CD8-positive, alpha-beta memory T cell (primary cell): ENCODE data around the gene CROT. TPM values are rescaled to one million over a fixed set of nuclear protein-coding genes. Genes with fewer than 3 reads are reported as not detected.

Experiments used
- CTCF ChIA-PET: fragments of 350-600 bp; sonication (Branson Sonifier 250); formaldehyde crosslinking; loops from one replicate; lab custom pipeline; 2021; ENCODE audit warnings: antibody characterized with exemption; lab: Charles Lee
- POLR2A ChIA-PET: fragments of 350-600 bp; sonication (Branson Sonifier 250); formaldehyde crosslinking; loops from one replicate; lab custom pipeline; 2021; ENCODE audit warnings: antibody characterized with exemption; lab: Charles Lee
- DNase-seq, 5 donors: peaks; one replicate each; pipeline versions ENCODE4 v3.0.0 to v3.0.0-alpha.2; 2020 to 2022; ENCODE audit warnings: mixed read lengths in 1 of 5
- H3K27ac ChIP-seq: one replicate; pipeline ENCODE4 v1.7.0; 2013; ENCODE audit warnings: low read depth, mild to moderate bottlenecking, low read length, moderate library complexity
- H3K27me3 ChIP-seq: 2 replicates; pipeline ENCODE4 v1.7.0; 2013; ENCODE audit warnings: low read length, mild to moderate bottlenecking; ENCODE audit not compliant: insufficient read depth, poor library complexity, severe bottlenecking
- H3K36me3 ChIP-seq: 2 replicates; pipeline ENCODE4 v1.7.0; 2013; ENCODE audit warnings: mild to moderate bottlenecking, low read length, moderate library complexity; ENCODE audit not compliant: insufficient read depth
- H3K4me1 ChIP-seq: 2 replicates; pipeline ENCODE4 v1.7.0; 2013; ENCODE audit warnings: mild to moderate bottlenecking, low read length, moderate library complexity; ENCODE audit not compliant: insufficient read depth
- H3K4me3 ChIP-seq: 2 replicates; pipeline ENCODE4 v1.7.0; 2013; ENCODE audit warnings: mild to moderate bottlenecking, low read length
- H3K9me3 ChIP-seq: 2 replicates; pipeline ENCODE4 v1.7.0; 2013; ENCODE audit warnings: mild to moderate bottlenecking, low read length
- H3K27ac Mint-ChIP-seq, 8 donors: one replicate each; pipeline ENCODE4 v1.8.0; 2020 to 2021; ENCODE audit warnings: mixed read lengths in 8 of 8, mild to moderate bottlenecking in 6 of 8, inconsistent platforms in 3 of 8, moderate library complexity in 3 of 8
- H3K27me3 Mint-ChIP-seq, 2 donors: one replicate each; pipeline ENCODE4 v1.8.0; 2020 to 2021; ENCODE audit warnings: mixed read lengths in 2 of 2, mild to moderate bottlenecking in 1 of 2, moderate library complexity in 1 of 2
- H3K36me3 Mint-ChIP-seq, 3 donors: one replicate each; pipeline ENCODE4 v1.8.0; 2020 to 2021; ENCODE audit warnings: mixed read lengths in 3 of 3, inconsistent platforms in 1 of 3, mild to moderate bottlenecking in 1 of 3
- H3K4me1 Mint-ChIP-seq, 3 donors: one replicate each; pipeline ENCODE4 v1.8.0; 2020 to 2021; ENCODE audit warnings: mixed read lengths in 3 of 3, inconsistent platforms in 1 of 3, mild to moderate bottlenecking in 1 of 3
- H3K4me3 Mint-ChIP-seq, 7 donors: one replicate each; pipeline ENCODE4 v1.8.0; 2020 to 2021; ENCODE audit warnings: mixed read lengths in 7 of 7, mild to moderate bottlenecking in 6 of 7, moderate library complexity in 4 of 7, inconsistent platforms in 2 of 7
- H3K9me3 Mint-ChIP-seq, 5 donors: one replicate each; pipeline ENCODE4 v1.8.0; 2020 to 2022; ENCODE audit warnings: mixed read lengths in 5 of 5, mild to moderate bottlenecking in 3 of 5, moderate library complexity in 2 of 5, inconsistent platforms in 1 of 5
- polyA plus RNA-seq: library from polyadenylated mRNA; unstranded; fragments of 300-500 nt; fragmentation: Illumina TruSeq; gene quantifications from one replicate; pipeline ENCODE4 v1.2.3, GENCODE V29; 2021
- total RNA-seq, 2 experiments: library from RNA; stranded (reverse); gene quantifications; one replicate each; pipeline ENCODE4 v1.2.3, GENCODE V29; 2021

CROT gene
- total and polyA plus RNA-seq, 3 experiments from 2014 or later = 8.5 to 9.9 (median 9.9) TPM

GRCh38 chr7:87447116-87447635 lies 101.7 kb downstream of the CROT start:
- H3K4me3 Mint-ChIP-seq = no peak overlapping the region
- no peaks in the 10 kb centered on the region for H3K36me3 ChIP-seq
- no peak overlapping the region for H3K4me3 ChIP-seq
- ChIA-PET POLR2A (no interaction called here), CTCF (no interaction called here)
- H3K4me1 Mint-ChIP-seq = no peaks in the 10 kb centered on the region
- no peak overlapping the region for H3K27ac Mint-ChIP-seq
- peaks cover 5 to 39% of the 10 kb centered on the region in 2 donors for H3K27me3 Mint-ChIP-seq
- no peaks in the 10 kb centered on the region for H3K9me3 ChIP-seq
- no peaks in the 10 kb centered on the region for H3K36me3 Mint-ChIP-seq
- H3K9me3 Mint-ChIP-seq = no peaks in the 10 kb centered on the region
- no peak for DNase-seq
- H3K27ac ChIP-seq = no peak overlapping the region
- no peaks in the 10 kb centered on the region for H3K27me3 ChIP-seq
- H3K4me1 ChIP-seq = no peaks in the 10 kb centered on the region

GRCh38 chr7:87448388-87448787 lies 102.9 kb downstream of the CROT start:
- no peaks in the 10 kb centered on the region for H3K27me3 ChIP-seq
- no peak for DNase-seq
- no peaks in the 10 kb centered on the region for H3K4me1 ChIP-seq
- CTCF ChIA-PET = no interaction called here
- H3K36me3 ChIP-seq = no peaks in the 10 kb centered on the region
- peaks cover 5 to 27% of the 10 kb centered on the region in 2 donors for H3K27me3 Mint-ChIP-seq
- peak overlapping the region in 1 of 8 donors; percentile 9 for H3K27ac Mint-ChIP-seq
- no peak overlapping the region for H3K4me3 ChIP-seq
- no peak overlapping the region for H3K4me3 Mint-ChIP-seq
- H3K27ac ChIP-seq = no peak overlapping the region
- POLR2A ChIA-PET = no interaction called here
- no peaks in the 10 kb centered on the region for H3K36me3 Mint-ChIP-seq
- no peaks in the 10 kb centered on the region for H3K4me1 Mint-ChIP-seq
- H3K9me3 Mint-ChIP-seq = no peaks in the 10 kb centered on the region
- no peaks in the 10 kb centered on the region for H3K9me3 ChIP-seq

Other genes starting within 250 kb of the CROT start
- 10 to 100 TPM; 68.2 to 69.0 TPM for gene DMTF1, start 193.2 kb upstream of the CROT start, total RNA-seq
- 33.5 TPM for gene DMTF1, start 193.2 kb upstream of the CROT start, polyA plus RNA-seq
- gene TMEM243, start 125.9 kb upstream of the CROT start, total RNA-seq = 10 to 100 TPM; 62.9 to 73.3 TPM
- gene TMEM243, start 125.9 kb upstream of the CROT start, polyA plus RNA-seq = 67.4 TPM
- gene ABCB4, start 130.0 kb downstream of the CROT start, total RNA-seq = under 1 TPM; 0.13 to 0.44 TPM
- gene ABCB4, start 130.0 kb downstream of the CROT start, polyA plus RNA-seq = not detected